HEK293 (cell line): ENCODE data around the gene ZBTB38.

Experiments
- TCF7L2 ChIP-seq: IDR thresholded peaks from 2 replicates; pipeline ENCODE4 v1.6.1; 2011; ENCODE audit warnings: low read depth, mild to moderate bottlenecking, inconsistent platforms, low read length, moderate library complexity, borderline replicate concordance
- ZBTB20 ChIP-seq: fragments of 450-650 bp; formaldehyde crosslinking; IDR thresholded peaks from 2 replicates; pipeline ENCODE4 v1.5.1; 2016; ENCODE audit warnings: missing biosample characterization, missing genetic modification characterization
- ZNF174 ChIP-seq: fragments of 450-650 bp; formaldehyde crosslinking; IDR thresholded peaks from 2 replicates; pipeline ENCODE4 v1.5.0; 2017; ENCODE audit warnings: missing biosample characterization, mild to moderate bottlenecking, missing genetic modification characterization
- ZNF654 ChIP-seq: fragments of 450-650 bp; formaldehyde crosslinking; IDR thresholded peaks from 2 replicates; pipeline ENCODE4 v1.5.1; 2016; ENCODE audit warnings: low read depth, missing biosample characterization, missing genetic modification characterization
- ZSCAN30 ChIP-seq: fragments of 450-650 bp; IDR thresholded peaks from 2 replicates; pipeline ENCODE4 v1.5.1; 2018; ENCODE audit warnings: missing biosample characterization, mild to moderate bottlenecking, missing genetic modification characterization, moderate library complexity
- TF ChIP-seq, protein P1 (sequence below): fragments of 450-650 bp; formaldehyde crosslinking; conservative IDR thresholded peaks from 2 replicates; pipeline ENCODE4 v1.5.1; 2016; ENCODE audit warnings: low read depth, missing biosample characterization, missing genetic modification characterization
- TF ChIP-seq, protein P2 (sequence below): fragments of 450-650 bp; formaldehyde crosslinking; IDR thresholded peaks from 2 replicates; pipeline ENCODE4 v1.5.1; 2016; ENCODE audit warnings: missing biosample characterization, missing genetic modification characterization
- TF ChIP-seq, protein P3 (sequence below): fragments of 450-650 bp; formaldehyde crosslinking; conservative IDR thresholded peaks from 2 replicates; pipeline ENCODE4 v1.5.1; 2016; ENCODE audit warnings: low read depth, missing biosample characterization, missing genetic modification characterization
- TF ChIP-seq, protein P4 (sequence below): fragments of 450-650 bp; formaldehyde crosslinking; IDR thresholded peaks from 2 replicates; pipeline ENCODE4 v1.5.1; 2016; ENCODE audit warnings: missing biosample characterization, missing genetic modification characterization
- TF ChIP-seq, protein P5 (sequence below): sonication (generic); formaldehyde crosslinking; IDR thresholded peaks from 2 replicates; pipeline ENCODE4 v1.8.1; 2022; ENCODE audit warnings: mild to moderate bottlenecking, moderate library complexity, missing genetic modification reagents

DNA sequence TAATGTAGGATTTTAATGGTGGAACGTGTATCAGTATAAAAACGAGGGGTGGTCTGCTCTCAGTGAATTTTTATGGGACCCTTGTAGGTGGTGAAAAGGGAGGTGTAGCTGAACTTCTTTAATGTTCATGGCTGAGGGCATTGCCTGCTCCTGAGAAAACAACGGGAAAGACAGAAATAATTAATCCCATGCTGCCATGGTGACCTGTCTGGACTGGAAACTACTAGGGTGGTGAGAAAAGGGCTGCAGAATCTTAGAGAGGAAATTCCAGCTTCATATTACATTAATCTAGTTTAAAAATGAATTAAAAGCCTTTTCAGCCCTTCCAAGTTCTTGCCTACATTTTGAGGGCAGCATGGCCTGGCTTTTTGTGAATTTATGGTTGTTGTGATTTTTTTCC is 47.6 kb downstream of the ZBTB38 start:
- no peak for TF ChIP-seq ZSCAN30 (tag by site-specific recombination)
- TF ChIP-seq, protein P1, sequence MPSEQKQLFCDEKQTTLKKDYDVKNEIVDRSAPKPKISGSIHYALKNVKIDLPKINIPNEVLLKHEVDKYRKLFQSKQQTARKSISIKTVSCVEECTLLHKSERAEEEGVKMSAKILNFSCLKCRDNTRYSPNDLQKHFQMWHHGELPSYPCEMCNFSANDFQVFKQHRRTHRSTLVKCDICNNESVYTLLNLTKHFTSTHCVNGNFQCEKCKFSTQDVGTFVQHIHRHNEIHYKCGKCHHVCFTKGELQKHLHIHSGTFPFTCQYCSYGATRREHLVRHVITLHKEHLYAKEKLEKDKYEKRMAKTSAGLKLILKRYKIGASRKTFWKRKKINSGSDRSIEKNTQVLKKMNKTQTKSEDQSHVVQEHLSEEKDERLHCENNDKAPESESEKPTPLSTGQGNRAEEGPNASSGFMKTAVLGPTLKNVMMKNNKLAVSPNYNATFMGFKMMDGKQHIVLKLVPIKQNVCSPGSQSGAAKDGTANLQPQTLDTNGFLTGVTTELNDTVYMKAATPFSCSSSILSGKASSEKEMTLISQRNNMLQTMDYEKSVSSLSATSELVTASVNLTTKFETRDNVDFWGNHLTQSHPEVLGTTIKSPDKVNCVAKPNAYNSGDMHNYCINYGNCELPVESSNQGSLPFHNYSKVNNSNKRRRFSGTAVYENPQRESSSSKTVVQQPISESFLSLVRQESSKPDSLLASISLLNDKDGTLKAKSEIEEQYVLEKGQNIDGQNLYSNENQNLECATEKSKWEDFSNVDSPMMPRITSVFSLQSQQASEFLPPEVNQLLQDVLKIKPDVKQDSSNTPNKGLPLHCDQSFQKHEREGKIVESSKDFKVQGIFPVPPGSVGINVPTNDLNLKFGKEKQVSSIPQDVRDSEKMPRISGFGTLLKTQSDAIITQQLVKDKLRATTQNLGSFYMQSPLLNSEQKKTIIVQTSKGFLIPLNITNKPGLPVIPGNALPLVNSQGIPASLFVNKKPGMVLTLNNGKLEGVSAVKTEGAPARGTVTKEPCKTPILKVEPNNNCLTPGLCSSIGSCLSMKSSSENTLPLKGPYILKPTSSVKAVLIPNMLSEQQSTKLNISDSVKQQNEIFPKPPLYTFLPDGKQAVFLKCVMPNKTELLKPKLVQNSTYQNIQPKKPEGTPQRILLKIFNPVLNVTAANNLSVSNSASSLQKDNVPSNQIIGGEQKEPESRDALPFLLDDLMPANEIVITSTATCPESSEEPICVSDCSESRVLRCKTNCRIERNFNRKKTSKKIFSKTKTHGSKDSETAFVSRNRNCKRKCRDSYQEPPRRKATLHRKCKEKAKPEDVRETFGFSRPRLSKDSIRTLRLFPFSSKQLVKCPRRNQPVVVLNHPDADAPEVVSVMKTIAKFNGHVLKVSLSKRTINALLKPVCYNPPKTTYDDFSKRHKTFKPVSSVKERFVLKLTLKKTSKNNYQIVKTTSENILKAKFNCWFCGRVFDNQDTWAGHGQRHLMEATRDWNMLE (tag by site-specific recombination) = no peak
- TF ChIP-seq, protein P2, sequence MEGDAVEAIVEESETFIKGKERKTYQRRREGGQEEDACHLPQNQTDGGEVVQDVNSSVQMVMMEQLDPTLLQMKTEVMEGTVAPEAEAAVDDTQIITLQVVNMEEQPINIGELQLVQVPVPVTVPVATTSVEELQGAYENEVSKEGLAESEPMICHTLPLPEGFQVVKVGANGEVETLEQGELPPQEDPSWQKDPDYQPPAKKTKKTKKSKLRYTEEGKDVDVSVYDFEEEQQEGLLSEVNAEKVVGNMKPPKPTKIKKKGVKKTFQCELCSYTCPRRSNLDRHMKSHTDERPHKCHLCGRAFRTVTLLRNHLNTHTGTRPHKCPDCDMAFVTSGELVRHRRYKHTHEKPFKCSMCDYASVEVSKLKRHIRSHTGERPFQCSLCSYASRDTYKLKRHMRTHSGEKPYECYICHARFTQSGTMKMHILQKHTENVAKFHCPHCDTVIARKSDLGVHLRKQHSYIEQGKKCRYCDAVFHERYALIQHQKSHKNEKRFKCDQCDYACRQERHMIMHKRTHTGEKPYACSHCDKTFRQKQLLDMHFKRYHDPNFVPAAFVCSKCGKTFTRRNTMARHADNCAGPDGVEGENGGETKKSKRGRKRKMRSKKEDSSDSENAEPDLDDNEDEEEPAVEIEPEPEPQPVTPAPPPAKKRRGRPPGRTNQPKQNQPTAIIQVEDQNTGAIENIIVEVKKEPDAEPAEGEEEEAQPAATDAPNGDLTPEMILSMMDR (tag by site-specific recombination) = no peak
- TF ChIP-seq, protein P3, sequence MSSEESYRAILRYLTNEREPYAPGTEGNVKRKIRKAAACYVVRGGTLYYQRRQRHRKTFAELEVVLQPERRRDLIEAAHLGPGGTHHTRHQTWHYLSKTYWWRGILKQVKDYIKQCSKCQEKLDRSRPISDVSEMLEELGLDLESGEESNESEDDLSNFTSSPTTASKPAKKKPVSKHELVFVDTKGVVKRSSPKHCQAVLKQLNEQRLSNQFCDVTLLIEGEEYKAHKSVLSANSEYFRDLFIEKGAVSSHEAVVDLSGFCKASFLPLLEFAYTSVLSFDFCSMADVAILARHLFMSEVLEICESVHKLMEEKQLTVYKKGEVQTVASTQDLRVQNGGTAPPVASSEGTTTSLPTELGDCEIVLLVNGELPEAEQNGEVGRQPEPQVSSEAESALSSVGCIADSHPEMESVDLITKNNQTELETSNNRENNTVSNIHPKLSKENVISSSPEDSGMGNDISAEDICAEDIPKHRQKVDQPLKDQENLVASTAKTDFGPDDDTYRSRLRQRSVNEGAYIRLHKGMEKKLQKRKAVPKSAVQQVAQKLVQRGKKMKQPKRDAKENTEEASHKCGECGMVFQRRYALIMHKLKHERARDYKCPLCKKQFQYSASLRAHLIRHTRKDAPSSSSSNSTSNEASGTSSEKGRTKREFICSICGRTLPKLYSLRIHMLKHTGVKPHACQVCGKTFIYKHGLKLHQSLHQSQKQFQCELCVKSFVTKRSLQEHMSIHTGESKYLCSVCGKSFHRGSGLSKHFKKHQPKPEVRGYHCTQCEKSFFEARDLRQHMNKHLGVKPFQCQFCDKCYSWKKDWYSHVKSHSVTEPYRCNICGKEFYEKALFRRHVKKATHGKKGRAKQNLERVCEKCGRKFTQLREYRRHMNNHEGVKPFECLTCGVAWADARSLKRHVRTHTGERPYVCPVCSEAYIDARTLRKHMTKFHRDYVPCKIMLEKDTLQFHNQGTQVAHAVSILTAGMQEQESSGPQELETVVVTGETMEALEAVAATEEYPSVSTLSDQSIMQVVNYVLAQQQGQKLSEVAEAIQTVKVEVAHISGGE (tag by site-specific recombination) = no peak
- TF ChIP-seq, protein P4, sequence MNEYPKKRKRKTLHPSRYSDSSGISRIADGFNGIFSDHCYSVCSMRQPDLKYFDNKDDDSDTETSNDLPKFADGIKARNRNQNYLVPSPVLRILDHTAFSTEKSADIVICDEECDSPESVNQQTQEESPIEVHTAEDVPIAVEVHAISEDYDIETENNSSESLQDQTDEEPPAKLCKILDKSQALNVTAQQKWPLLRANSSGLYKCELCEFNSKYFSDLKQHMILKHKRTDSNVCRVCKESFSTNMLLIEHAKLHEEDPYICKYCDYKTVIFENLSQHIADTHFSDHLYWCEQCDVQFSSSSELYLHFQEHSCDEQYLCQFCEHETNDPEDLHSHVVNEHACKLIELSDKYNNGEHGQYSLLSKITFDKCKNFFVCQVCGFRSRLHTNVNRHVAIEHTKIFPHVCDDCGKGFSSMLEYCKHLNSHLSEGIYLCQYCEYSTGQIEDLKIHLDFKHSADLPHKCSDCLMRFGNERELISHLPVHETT (tag by site-specific recombination) = no peak
- no peak for TF ChIP-seq ZNF174
- TF ChIP-seq, protein P5, sequence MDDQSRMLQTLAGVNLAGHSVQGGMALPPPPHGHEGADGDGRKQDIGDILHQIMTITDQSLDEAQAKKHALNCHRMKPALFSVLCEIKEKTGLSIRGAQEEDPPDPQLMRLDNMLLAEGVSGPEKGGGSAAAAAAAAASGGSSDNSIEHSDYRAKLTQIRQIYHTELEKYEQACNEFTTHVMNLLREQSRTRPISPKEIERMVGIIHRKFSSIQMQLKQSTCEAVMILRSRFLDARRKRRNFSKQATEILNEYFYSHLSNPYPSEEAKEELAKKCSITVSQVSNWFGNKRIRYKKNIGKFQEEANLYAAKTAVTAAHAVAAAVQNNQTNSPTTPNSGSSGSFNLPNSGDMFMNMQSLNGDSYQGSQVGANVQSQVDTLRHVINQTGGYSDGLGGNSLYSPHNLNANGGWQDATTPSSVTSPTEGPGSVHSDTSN (CRISPR knock-in tag) = no peak
- TF ChIP-seq TCF7L2 = no peak
- TF ChIP-seq ZBTB20 = no peak
- TF ChIP-seq ZNF654 (tag by site-specific recombination) = no peak
